ENCODE results near the gene CORO2B. TPM values are rescaled to one million over a fixed set of nuclear protein-coding genes. Genes with fewer than 3 reads are reported as not detected.
A peak's percentile ranks its signal among the peaks of the same experiment; 100 is the strongest.

CORO2B gene
- total and polyA plus RNA-seq, 2 of the 13 experiments (the other 11 are each of a cell fraction or from before 2014, with no cell fraction given) = 0.35 to 0.63 TPM

DNA sequence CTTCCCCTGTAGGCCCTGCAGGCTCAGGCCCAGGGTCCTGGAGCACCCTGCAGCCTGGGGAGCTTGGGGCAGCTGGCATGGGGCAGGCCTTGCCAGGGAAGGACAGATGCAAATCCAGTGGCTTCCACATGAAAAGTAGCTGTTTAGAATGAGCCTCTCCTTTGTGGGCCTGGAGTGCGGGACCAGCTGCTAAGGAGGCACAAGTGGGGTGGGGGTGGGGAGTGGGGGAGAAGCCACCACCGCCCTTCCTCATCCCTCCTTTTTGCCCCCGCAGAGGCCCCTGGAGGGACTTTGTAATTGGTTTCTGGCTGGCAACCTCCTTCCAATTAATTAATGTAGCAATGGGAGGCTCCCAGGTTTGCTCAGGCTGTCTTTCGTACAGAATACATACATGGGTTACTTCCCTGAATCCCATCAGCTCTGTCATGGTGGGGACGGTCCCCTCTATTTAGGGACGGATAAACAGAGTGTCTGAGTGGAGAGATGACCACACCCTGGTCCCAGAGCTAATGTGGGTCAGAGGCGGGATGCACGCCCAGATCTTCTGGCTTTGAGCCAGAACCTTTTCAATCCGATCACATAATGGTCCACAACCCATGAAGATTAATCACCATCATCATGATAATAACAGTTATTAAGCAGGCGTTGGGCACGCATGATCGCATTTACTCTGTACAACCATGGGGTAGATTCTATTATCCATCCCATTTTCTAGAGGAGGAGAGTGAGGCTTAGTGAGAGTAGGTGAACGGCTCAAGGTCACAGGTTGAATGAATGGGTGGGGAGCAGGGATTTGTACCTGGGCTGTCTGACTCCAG, 6.2 kb downstream of the CORO2B start:
- ATAC-seq (no peak), DNase-seq (ENCODE audit: low spot score) (no peak), FAIRE-seq (no peak)
- 76% methylated on average over 10 of the region's 13 CpGs for WGBS (ENCODE audit: low lambda C conversion rate)
- no peak overlapping the region for H3K27ac ChIP-seq (ENCODE audit: extremely low read length, insufficient read depth, low read length)
- H3K4me3 ChIP-seq (replicated peaks in 1 of 3; ENCODE audit: insufficient read depth in 1 of 3, low read depth in 2 of 3, low read length in 3 of 3) = no peak overlapping the region
- peak overlapping the region; percentile 5; the same call in 1 of the 2 replicates for H3K4me2 ChIP-seq (ENCODE audit: low read depth, low read length)
- POLR2A ChIA-PET = no interaction called here
- intact Hi-C loops (cut with micrococcal nuclease; ENCODE audit: unreplicated experiment) = no loop called here
- peaks cover 0 to 35% of the 10 kb centered on the region in 2 experiments; a peak in 3 of 5 replicates for H3K27me3 ChIP-seq (ENCODE audit: control insufficient read depth in 1 of 2, insufficient read depth in 2 of 2, low read length in 2 of 2)
- no TSS peak for BruUV-seq (replicated peaks)
- no peak overlapping the region for H3K9ac ChIP-seq (ENCODE audit: insufficient read depth, low read depth, low read length)
- in situ Hi-C loops (cut with HindIII; ENCODE audit: extremely low pct_ligation_motif_present, low pct_unique_long_range_greater_than_20kb) = no loop called here
- 0 out of 2 replicates have a peak, but pooled peaks have one; percentile 23 for TF ChIP-seq KDM1A (CRISPR knock-in tag; IDR thresholded peaks at IDR 0.05)
- TF ChIP-seq EEA1 (CRISPR knock-in tag; IDR thresholded peaks at IDR 0.05; ENCODE audit: borderline replicate concordance) = no peak
- TF ChIP-seq ZNF629 (CRISPR knock-in tag; conservative IDR thresholded peaks at IDR 0.05) = peak; percentile 91
- H3K79me2 ChIP-seq (ENCODE audit: insufficient read depth, low read length) = no peaks in the 10 kb centered on the region
- peaks cover 68% of the 10 kb centered on the region for H3K4me1 ChIP-seq (ENCODE audit: insufficient read depth, low read length)
- no peaks in the 10 kb centered on the region for H3K36me3 ChIP-seq (replicated peaks in 1 of 2; ENCODE audit: control insufficient read depth in 1 of 2, insufficient read depth in 2 of 2, low read length in 2 of 2)
- no peak overlapping the region for H2AFZ ChIP-seq (ENCODE audit: low read length)
- CTCF ChIA-PET (ENCODE audit: low intra/inter-chr PET ratio, low total read pairs) = no interaction called here
- no peaks in the 10 kb centered on the region for H3K9me3 ChIP-seq (ENCODE audit: low read length)
- no peaks in the 10 kb centered on the region for H4K20me1 ChIP-seq (ENCODE audit: insufficient read depth, low read length)

- Histone ChIP-seq H3K9ac (ENCODE audit: insufficient read depth, low read depth, low read length) (no peak overlapping the region), H4K20me1 (ENCODE audit: insufficient read depth, low read length) (no peaks in the 10 kb centered on the region), H3K79me2 (ENCODE audit: insufficient read depth, low read length) (no peaks in the 10 kb centered on the region), H3K4me2 (ENCODE audit: low read depth, low read length) (peak overlapping the region; percentile 5; the same call in 1 of the 2 replicates), H3K36me3 (replicated peaks in 1 of 2; ENCODE audit: control insufficient read depth in 1 of 2, insufficient read depth in 2 of 2, low read length in 2 of 2) (no peaks in the 10 kb centered on the region), H3K27ac (ENCODE audit: extremely low read length, insufficient read depth, low read length) (no peak overlapping the region), H2AFZ (ENCODE audit: low read length) (no peak overlapping the region), H3K27me3 (ENCODE audit: control insufficient read depth in 1 of 2, insufficient read depth in 2 of 2, low read length in 2 of 2) (peaks cover 0 to 29% of the 10 kb centered on the region in 2 experiments; a peak in 3 of 5 replicates), H3K4me1 (ENCODE audit: insufficient read depth, low read length) (peaks cover 68% of the 10 kb centered on the region), H3K9me3 (ENCODE audit: low read length) (no peaks in the 10 kb centered on the region), H3K4me3 (replicated peaks in 1 of 3; ENCODE audit: insufficient read depth in 1 of 3, low read depth in 2 of 3, low read length in 3 of 3) (no peak overlapping the region)
- in situ Hi-C loops (cut with HindIII; ENCODE audit: extremely low pct_ligation_motif_present, low pct_unique_long_range_greater_than_20kb) (no loop called here), intact Hi-C loops (cut with micrococcal nuclease; ENCODE audit: unreplicated experiment) (no loop called here)
- BruUV-seq (replicated peaks) = no TSS peak
- CTCF ChIA-PET (ENCODE audit: low intra/inter-chr PET ratio, low total read pairs) = no interaction called here
- 23% methylated on average over 6 of the region's 8 CpGs for WGBS (ENCODE audit: low lambda C conversion rate)
- POLR2A ChIA-PET = no interaction called here
- DNase-seq (ENCODE audit: low spot score) (peak; percentile 63), ATAC-seq (peak; percentile 46), FAIRE-seq (no peak)
- TF ChIP-seq ZNF768 (CRISPR knock-in tag; IDR thresholded peaks at IDR 0.05) = peak; percentile 58
- TF ChIP-seq ARNT2 (CRISPR knock-in tag; IDR thresholded peaks at IDR 0.05; ENCODE audit: low read depth) = no peak
- TF ChIP-seq PATZ1 (CRISPR knock-in tag; IDR thresholded peaks at IDR 0.05) = 0 out of 2 replicates have a peak, but pooled peaks have one; percentile 32
- TF ChIP-seq, protein P1, sequence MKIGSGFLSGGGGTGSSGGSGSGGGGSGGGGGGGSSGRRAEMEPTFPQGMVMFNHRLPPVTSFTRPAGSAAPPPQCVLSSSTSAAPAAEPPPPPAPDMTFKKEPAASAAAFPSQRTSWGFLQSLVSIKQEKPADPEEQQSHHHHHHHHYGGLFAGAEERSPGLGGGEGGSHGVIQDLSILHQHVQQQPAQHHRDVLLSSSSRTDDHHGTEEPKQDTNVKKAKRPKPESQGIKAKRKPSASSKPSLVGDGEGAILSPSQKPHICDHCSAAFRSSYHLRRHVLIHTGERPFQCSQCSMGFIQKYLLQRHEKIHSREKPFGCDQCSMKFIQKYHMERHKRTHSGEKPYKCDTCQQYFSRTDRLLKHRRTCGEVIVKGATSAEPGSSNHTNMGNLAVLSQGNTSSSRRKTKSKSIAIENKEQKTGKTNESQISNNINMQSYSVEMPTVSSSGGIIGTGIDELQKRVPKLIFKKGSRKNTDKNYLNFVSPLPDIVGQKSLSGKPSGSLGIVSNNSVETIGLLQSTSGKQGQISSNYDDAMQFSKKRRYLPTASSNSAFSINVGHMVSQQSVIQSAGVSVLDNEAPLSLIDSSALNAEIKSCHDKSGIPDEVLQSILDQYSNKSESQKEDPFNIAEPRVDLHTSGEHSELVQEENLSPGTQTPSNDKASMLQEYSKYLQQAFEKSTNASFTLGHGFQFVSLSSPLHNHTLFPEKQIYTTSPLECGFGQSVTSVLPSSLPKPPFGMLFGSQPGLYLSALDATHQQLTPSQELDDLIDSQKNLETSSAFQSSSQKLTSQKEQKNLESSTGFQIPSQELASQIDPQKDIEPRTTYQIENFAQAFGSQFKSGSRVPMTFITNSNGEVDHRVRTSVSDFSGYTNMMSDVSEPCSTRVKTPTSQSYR (CRISPR knock-in tag; IDR thresholded peaks at IDR 0.05; ENCODE audit: borderline replicate concordance) = peak; percentile 57; the same call in 1 of the 2 replicates
- TF ChIP-seq SOX13 (IDR thresholded peaks at IDR 0.05) = no peak
- TF ChIP-seq SOX13 (CRISPR knock-in tag; conservative IDR thresholded peaks at IDR 0.05 in 1 of 2, IDR thresholded peaks at IDR 0.05 in 1 of 2) = peak in 1 of 2 experiments; percentile 27; a peak in 1 of 4 replicates
- no peak for TF ChIP-seq ZNF570 (CRISPR knock-in tag; IDR thresholded peaks at IDR 0.05; ENCODE audit: borderline replicate concordance)
Observed at GRCh38 chr15:68585574-68586273, 6.9 kb downstream of the CORO2B start.

Data from HepG2 (cell line).